ENCODE measurements around the gene DMGDH.

DMGDH gene

DNA sequence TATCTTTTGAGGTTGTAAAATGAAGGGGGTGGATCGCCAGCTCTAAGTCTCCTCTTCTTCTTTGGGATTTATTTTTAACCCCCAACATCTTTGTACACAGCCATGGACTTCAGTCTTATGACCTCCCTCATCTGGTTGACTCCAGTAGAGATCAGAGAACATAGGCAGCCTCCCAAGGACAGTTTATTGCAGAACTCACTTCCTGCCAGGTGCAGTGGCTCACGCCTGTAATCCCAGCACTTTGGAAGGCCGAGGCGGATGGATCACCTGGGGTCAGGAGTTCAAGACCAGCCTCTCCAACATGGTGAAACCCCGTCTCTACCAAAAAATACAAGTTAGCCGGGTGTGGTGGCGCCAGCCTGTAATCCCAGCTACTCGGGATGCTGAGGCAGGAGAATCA lies 39.3 kb upstream of the DMGDH start:
- TF ChIP-seq, protein P1, sequence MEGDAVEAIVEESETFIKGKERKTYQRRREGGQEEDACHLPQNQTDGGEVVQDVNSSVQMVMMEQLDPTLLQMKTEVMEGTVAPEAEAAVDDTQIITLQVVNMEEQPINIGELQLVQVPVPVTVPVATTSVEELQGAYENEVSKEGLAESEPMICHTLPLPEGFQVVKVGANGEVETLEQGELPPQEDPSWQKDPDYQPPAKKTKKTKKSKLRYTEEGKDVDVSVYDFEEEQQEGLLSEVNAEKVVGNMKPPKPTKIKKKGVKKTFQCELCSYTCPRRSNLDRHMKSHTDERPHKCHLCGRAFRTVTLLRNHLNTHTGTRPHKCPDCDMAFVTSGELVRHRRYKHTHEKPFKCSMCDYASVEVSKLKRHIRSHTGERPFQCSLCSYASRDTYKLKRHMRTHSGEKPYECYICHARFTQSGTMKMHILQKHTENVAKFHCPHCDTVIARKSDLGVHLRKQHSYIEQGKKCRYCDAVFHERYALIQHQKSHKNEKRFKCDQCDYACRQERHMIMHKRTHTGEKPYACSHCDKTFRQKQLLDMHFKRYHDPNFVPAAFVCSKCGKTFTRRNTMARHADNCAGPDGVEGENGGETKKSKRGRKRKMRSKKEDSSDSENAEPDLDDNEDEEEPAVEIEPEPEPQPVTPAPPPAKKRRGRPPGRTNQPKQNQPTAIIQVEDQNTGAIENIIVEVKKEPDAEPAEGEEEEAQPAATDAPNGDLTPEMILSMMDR (IDR thresholded peaks at IDR 0.05; ENCODE audit: insufficient read depth, low read length, poor library complexity, severe bottlenecking) = no peak
- DNase-seq (ENCODE audit: extremely low read depth, insufficient read length) = no peak
- Histone ChIP-seq H3K36me3 (ENCODE audit: control insufficient read depth, insufficient read depth, low read length) (no peaks in the 10 kb centered on the region), H3K27me3 (replicated peaks; ENCODE audit: control insufficient read depth, insufficient read depth, low read length) (no peaks in the 10 kb centered on the region; the same call in 1 of the 2 replicates), H3K4me3 (replicated peaks; ENCODE audit: low read depth, low read length) (no peak overlapping the region)

- Histone ChIP-seq H3K27me3 (replicated peaks; ENCODE audit: control insufficient read depth, insufficient read depth, low read length) (no peaks in the 10 kb centered on the region; the same call in 1 of the 2 replicates), H3K4me3 (replicated peaks; ENCODE audit: low read depth, low read length) (no peak overlapping the region), H3K36me3 (ENCODE audit: control insufficient read depth, insufficient read depth, low read length) (no peaks in the 10 kb centered on the region)
- DNase-seq (ENCODE audit: extremely low read depth, insufficient read length) = no peak
- TF ChIP-seq, protein P1 (IDR thresholded peaks at IDR 0.05; ENCODE audit: insufficient read depth, low read length, poor library complexity, severe bottlenecking) = no peak
These were observed 38.6 kb upstream of the DMGDH start for GRCh38 chr5:79108086-79108485.

DNA sequence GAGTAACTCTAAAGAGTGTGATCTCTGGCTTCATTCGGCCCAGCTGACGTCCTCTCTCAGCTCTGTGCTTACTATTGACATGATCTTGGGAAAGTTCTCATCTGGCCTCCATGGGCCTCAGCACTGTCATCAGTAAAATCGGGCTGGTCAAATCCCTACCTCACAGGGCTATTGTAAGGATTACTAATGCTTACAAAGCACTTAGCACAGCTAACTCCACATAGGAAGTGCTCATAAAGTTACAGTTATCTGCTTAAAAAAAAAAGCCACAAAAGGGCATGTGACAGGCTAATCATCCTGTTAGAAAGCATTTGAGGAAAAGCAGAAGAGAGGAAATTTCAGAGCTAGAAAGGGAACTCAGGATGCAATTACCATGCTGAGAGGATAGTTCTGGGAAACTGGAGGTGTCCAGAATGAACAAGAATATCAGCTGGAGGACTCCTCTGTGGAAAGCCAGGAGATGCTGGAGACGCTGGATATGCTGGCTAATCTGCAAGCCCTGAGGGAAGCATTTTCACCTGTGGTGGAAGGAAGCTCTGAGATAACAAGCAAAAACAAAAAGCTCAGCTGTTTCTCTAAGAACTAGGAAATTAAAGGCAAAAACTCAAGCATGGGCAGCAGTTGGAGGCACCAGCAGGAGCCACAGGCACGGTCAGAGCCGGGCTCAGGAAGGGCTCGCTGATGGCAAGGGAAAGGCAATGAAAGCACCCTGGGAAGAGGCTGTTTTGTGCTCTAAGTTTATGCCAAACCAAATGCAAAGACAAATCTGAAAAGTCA lies 37.7 kb upstream of the DMGDH start:
- Histone ChIP-seq H3K36me3 (ENCODE audit: control insufficient read depth, insufficient read depth, low read length) (no peaks in the 10 kb centered on the region), H3K4me3 (replicated peaks; ENCODE audit: low read depth, low read length) (no peak overlapping the region), H3K27me3 (replicated peaks; ENCODE audit: control insufficient read depth, insufficient read depth, low read length) (no peaks in the 10 kb centered on the region; the same call in 1 of the 2 replicates)
- TF ChIP-seq, protein P1 (IDR thresholded peaks at IDR 0.05; ENCODE audit: insufficient read depth, low read length, poor library complexity, severe bottlenecking) = no peak
- no peak for DNase-seq (ENCODE audit: extremely low read depth, insufficient read length)

DNA sequence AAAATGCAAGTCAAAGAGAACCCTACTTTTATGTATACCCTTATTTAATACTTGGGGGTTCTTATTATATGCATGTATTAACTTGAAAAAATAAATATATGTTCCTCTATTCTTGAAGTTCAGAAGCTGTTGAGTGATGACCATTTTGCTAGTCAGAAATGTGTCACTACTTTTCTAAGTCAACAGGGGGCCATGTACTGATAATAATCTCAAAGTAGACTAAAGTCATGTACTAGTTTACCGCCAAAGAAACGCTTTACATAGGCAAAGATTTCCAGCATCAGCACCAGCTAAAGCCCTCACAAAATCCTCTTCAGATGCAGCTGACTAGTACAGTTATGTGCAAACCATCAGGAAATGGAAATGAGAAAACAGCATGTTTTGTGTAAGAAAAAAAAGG lies 36.4 kb upstream of the DMGDH start:
- TF ChIP-seq, protein P1 (IDR thresholded peaks at IDR 0.05; ENCODE audit: insufficient read depth, low read length, poor library complexity, severe bottlenecking) = no peak
- no peaks in the 10 kb centered on the region for H3K27me3 ChIP-seq (replicated peaks; ENCODE audit: control insufficient read depth, insufficient read depth, low read length)
- H3K36me3 ChIP-seq (ENCODE audit: control insufficient read depth, insufficient read depth, low read length) = no peaks in the 10 kb centered on the region
- DNase-seq (ENCODE audit: extremely low read depth, insufficient read length) = no peak
- no peak overlapping the region for H3K4me3 ChIP-seq (replicated peaks; ENCODE audit: low read depth, low read length)

DNA sequence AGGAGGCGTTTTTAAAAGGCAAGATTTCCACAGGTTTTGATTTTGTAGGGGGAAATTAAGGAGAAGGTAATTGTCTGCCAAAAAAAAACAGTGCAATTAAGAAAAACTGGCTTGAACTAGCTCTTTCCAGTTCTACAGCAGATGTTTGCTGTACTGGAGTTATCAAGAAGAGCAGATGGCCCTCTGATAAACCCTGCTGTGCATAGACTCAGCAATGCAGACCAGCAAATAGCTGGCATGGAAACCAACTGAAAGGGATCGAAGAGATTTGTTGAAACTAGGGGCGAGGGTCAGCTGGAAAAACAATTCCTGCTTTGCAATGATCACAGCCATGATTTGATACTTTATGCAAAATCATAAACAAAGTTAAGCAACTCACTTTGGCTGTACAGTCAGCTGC lies 24.3 kb upstream of the DMGDH start:
- Histone ChIP-seq H3K27me3 (replicated peaks; ENCODE audit: control insufficient read depth, insufficient read depth, low read length) (no peaks in the 10 kb centered on the region), H3K36me3 (ENCODE audit: control insufficient read depth, insufficient read depth, low read length) (no peaks in the 10 kb centered on the region), H3K4me3 (replicated peaks; ENCODE audit: low read depth, low read length) (no peak overlapping the region)
- TF ChIP-seq, protein P1 (IDR thresholded peaks at IDR 0.05; ENCODE audit: insufficient read depth, low read length, poor library complexity, severe bottlenecking) = no peak
- DNase-seq (ENCODE audit: extremely low read depth, insufficient read length) = no peak
